H9 (cell line): ENCODE measurements around the gene ZNF423. TPM values are rescaled to one million over a fixed set of nuclear protein-coding genes. Genes with fewer than 3 reads are reported as not detected.

Experiments used
- DNase-seq: peaks from one replicate; pipeline ENCODE4 v3.0.0-alpha.2; 2017
- H2AFZ ChIP-seq: one replicate; pipeline ENCODE4 v1.6.1; 2013; ENCODE audit warnings: mild to moderate bottlenecking, low read length, control low read depth, moderate library complexity
- H2AK5ac ChIP-seq: 2 replicates; pipeline ENCODE4 v1.6.1; 2013; ENCODE audit warnings: low read length, control low read depth, mixed read lengths; ENCODE audit not compliant: insufficient read length
- H2BK120ac ChIP-seq: one replicate; pipeline ENCODE4 v1.6.1; 2013; ENCODE audit warnings: low read depth, mild to moderate bottlenecking, low read length, control low read depth, inconsistent platforms; ENCODE audit not compliant: poor library complexity, severe bottlenecking
- H2BK12ac ChIP-seq: 2 replicates; pipeline ENCODE4 v1.6.1; 2013; ENCODE audit warnings: low read length, control low read depth, mixed read lengths, low read depth; ENCODE audit not compliant: insufficient read length
- H2BK15ac ChIP-seq: 2 replicates; pipeline ENCODE4 v1.6.1; 2013; ENCODE audit warnings: low read depth, low read length, control low read depth
- H2BK20ac ChIP-seq: one replicate; pipeline ENCODE4 v1.6.1; 2013; ENCODE audit warnings: low read depth, mild to moderate bottlenecking, low read length, control low read depth, inconsistent platforms; ENCODE audit not compliant: poor library complexity, severe bottlenecking
- H2BK5ac ChIP-seq: 2 replicates; pipeline ENCODE4 v1.6.1; 2013; ENCODE audit warnings: low read length, control low read depth, mixed read lengths; ENCODE audit not compliant: insufficient read length
- H3K14ac ChIP-seq: 2 replicates; pipeline ENCODE4 v1.6.1; 2013; ENCODE audit warnings: low read length, control low read depth; ENCODE audit not compliant: insufficient read depth
- H3K18ac ChIP-seq: 2 replicates; pipeline ENCODE4 v1.6.1; 2013; ENCODE audit warnings: low read depth, mild to moderate bottlenecking, mixed read lengths, low read length, control low read depth; ENCODE audit not compliant: insufficient read length
- H3K23ac ChIP-seq: 2 replicates; pipeline ENCODE4 v1.6.1; 2013; ENCODE audit warnings: low read length, control low read depth, mixed read lengths, low read depth; ENCODE audit not compliant: insufficient read length
- H3K23me2 ChIP-seq: 2 replicates; pipeline ENCODE4 v1.6.1; 2013; ENCODE audit warnings: low read depth, mild to moderate bottlenecking, mixed read lengths, low read length, control low read depth; ENCODE audit not compliant: insufficient read length, poor library complexity, severe bottlenecking
- H3K27ac ChIP-seq: 2 replicates; pipeline ENCODE4 v1.5.1; 2013; ENCODE audit warnings: low read length, control low read depth, mixed read lengths, low read depth; ENCODE audit not compliant: insufficient read length
- H3K27me3 ChIP-seq: 2 replicates; pipeline ENCODE4 v1.6.1; 2013; ENCODE audit warnings: low read length, control low read depth, inconsistent platforms; ENCODE audit not compliant: insufficient read depth
- H3K4ac ChIP-seq: 2 replicates; pipeline ENCODE4 v1.6.1; 2013; ENCODE audit warnings: low read depth, mild to moderate bottlenecking, control low read depth, inconsistent platforms, low read length, moderate library complexity
- H3K4me1 ChIP-seq: 2 replicates; pipeline ENCODE4 v1.6.1; 2013; ENCODE audit warnings: low read length, control low read depth, inconsistent platforms; ENCODE audit not compliant: insufficient read depth
- H3K4me2 ChIP-seq: 2 replicates; pipeline ENCODE4 v1.6.1; 2013; ENCODE audit warnings: low read length, control low read depth, mixed read lengths; ENCODE audit not compliant: insufficient read length, insufficient read depth
- H3K56ac ChIP-seq: 2 replicates; pipeline ENCODE4 v1.6.1; 2013; ENCODE audit warnings: low read depth, mild to moderate bottlenecking, mixed read lengths, low read length, control low read depth; ENCODE audit not compliant: insufficient read length
- H3K79me1 ChIP-seq: 2 replicates; pipeline ENCODE4 v1.6.1; 2013; ENCODE audit warnings: low read depth, mild to moderate bottlenecking, moderate library complexity, low read length, control low read depth, inconsistent platforms; ENCODE audit not compliant: insufficient read depth, poor library complexity, severe bottlenecking
- H3K79me2 ChIP-seq: 2 replicates; pipeline ENCODE4 v1.6.1; 2013; ENCODE audit warnings: low read length, control low read depth, inconsistent platforms; ENCODE audit not compliant: insufficient read depth
- H3K9ac ChIP-seq: 2 replicates; pipeline ENCODE4 v1.6.1; 2013; ENCODE audit warnings: low read length, control low read depth, mixed read lengths; ENCODE audit not compliant: insufficient read length; ENCODE audit errors: extremely low read depth
- H3K9me3 ChIP-seq: one replicate; pipeline ENCODE4 v1.6.1; 2013; ENCODE audit warnings: low read depth, low read length, inconsistent platforms; ENCODE audit not compliant: control insufficient read depth
- H3T11ph ChIP-seq: one replicate; pipeline ENCODE4 v1.6.1; 2013; ENCODE audit warnings: mild to moderate bottlenecking, low read length, control low read depth, inconsistent platforms
- H4K20me1 ChIP-seq: one replicate; pipeline ENCODE4 v1.6.1; 2013; ENCODE audit not compliant: control insufficient read depth, insufficient read length, insufficient read depth
- H4K5ac ChIP-seq: 2 replicates; pipeline ENCODE4 v1.6.1; 2013; ENCODE audit warnings: low read depth, mild to moderate bottlenecking, mixed read lengths, low read length, control low read depth; ENCODE audit not compliant: insufficient read length
- H4K8ac ChIP-seq: replicated peaks from 2 replicates; pipeline ENCODE4 v1.6.1; 2013; ENCODE audit warnings: low read length, control low read depth, mixed read lengths, low read depth; ENCODE audit not compliant: insufficient read length
- H4K91ac ChIP-seq: 2 replicates; pipeline ENCODE4 v1.6.1; 2013; ENCODE audit warnings: low read depth, mild to moderate bottlenecking, moderate library complexity, mixed read lengths, low read length, control low read depth; ENCODE audit not compliant: insufficient read length
- H3K27ac Mint-ChIP-seq, 3 experiments: 2 replicates in 2 of 3; 3 replicates in 1 of 3; pipeline ENCODE4 v1.8.0; 2020 to 2021; ENCODE audit warnings: mixed read lengths in 3 of 3, mild to moderate bottlenecking in 1 of 3, moderate library complexity in 1 of 3
- H3K27me3 Mint-ChIP-seq: 2 replicates; pipeline ENCODE4 v1.8.0; 2021; ENCODE audit warnings: low read depth, mild to moderate bottlenecking, moderate library complexity, mixed read lengths
- H3K36me3 Mint-ChIP-seq, 3 experiments: 2 replicates in 2 of 3; 3 replicates in 1 of 3; pipeline ENCODE4 v1.8.0; 2020 to 2021; ENCODE audit warnings: low read depth in 3 of 3, mixed read lengths in 3 of 3; ENCODE audit not compliant: insufficient read depth in 1 of 3
- H3K4me1 Mint-ChIP-seq, 2 experiments: 2 replicates each; pipeline ENCODE4 v1.8.0; 2020; ENCODE audit warnings: mixed read lengths in 2 of 2
- H3K4me3 Mint-ChIP-seq, 2 experiments: 2 replicates in 1 of 2; 3 replicates in 1 of 2; pipeline ENCODE4 v1.8.0; 2020 to 2021; ENCODE audit warnings: mild to moderate bottlenecking in 2 of 2, mixed read lengths in 2 of 2, moderate library complexity in 1 of 2
- H3K9me3 Mint-ChIP-seq, 2 experiments: 2 replicates in 1 of 2; 3 replicates in 1 of 2; pipeline ENCODE4 v1.8.0; 2020; ENCODE audit warnings: mild to moderate bottlenecking in 2 of 2, mixed read lengths in 2 of 2, moderate library complexity in 1 of 2
- WGBS: extraction: QIAGEN DNeasy Blood & Tissue Kit; methylation state at CpG from one replicate; pipeline ENCODE4 v1.1.7; 2013; ENCODE audit warnings: missing lambda C conversion rate, low lambda C conversion rate, mixed read lengths; ENCODE audit not compliant: insufficient read length; ENCODE audit errors: extremely low coverage; 5-methylcytosine and 5-hydroxymethylcytosine counted together
- total RNA-seq: library from RNA; stranded (reverse); gene quantifications from 2 replicates; pipeline ENCODE4 v1.2.1, GENCODE V29; 2021
- TF ChIP-seq, protein P1 (sequence below): fragments of 200-600 bp; sonication (generic); conservative IDR thresholded peaks from 3 replicates; pipeline ENCODE4 v1.8.0; 2021; ENCODE audit warnings: antibody characterized with exemption, mild to moderate bottlenecking

Gene ZNF423
- total RNA-seq, 1 experiment from 2014 or later, result 51.5 TPM

DNA sequence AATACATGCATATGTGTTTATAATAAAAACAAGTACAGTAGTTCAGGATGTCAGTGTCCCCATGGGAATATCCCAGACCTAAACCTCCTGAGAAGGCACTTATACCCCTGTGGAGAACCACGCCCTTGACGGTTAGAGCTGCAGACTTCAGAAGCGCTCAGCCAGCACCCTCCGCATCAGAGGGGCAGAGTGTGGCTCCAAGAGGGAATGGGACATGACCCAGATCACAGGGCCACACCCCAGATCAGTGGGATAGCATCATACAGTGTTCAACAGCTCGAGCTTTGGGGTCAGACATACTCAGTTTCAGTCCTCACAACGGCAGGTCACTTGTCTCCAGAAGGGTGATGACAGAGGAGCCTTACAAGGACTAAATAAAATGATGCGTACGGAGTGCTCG, 45.8 kb upstream of the ZNF423 start:
- Histone ChIP-seq H3K79me2 (no peaks in the 10 kb centered on the region), H2BK15ac (no peak overlapping the region), H3K79me1 (no peaks in the 10 kb centered on the region), H3K27ac (no peak overlapping the region), H3K9me3 (no peaks in the 10 kb centered on the region), H2AFZ (no peak overlapping the region), H4K8ac (no peak overlapping the region), H3K4me1 (no peaks in the 10 kb centered on the region), H2BK20ac (no peak overlapping the region), H3K4me2 (no peak overlapping the region), H3K18ac (no peak overlapping the region), H4K20me1 (no peaks in the 10 kb centered on the region), H3K23me2 (peaks cover 2% of the 10 kb centered on the region), H4K91ac (no peak overlapping the region), H2BK5ac (no peak overlapping the region), H3K14ac (no peak overlapping the region), H3T11ph (no peak overlapping the region), H4K5ac (no peak overlapping the region), H2AK5ac (no peak overlapping the region), H3K56ac (no peak overlapping the region), H3K9ac (no peak overlapping the region), H2BK120ac (no peak overlapping the region), H2BK12ac (no peak overlapping the region), H3K4ac (no peak overlapping the region), H3K23ac (no peak overlapping the region), H3K27me3 (no peaks in the 10 kb centered on the region)
- H3K27me3 Mint-ChIP-seq, result peaks cover 8% of the 10 kb centered on the region
- DNase-seq, result no peak
- H3K36me3 Mint-ChIP-seq, result no peaks in the 10 kb centered on the region
- no peaks in the 10 kb centered on the region; a peak in 1 of 4 replicates for H3K4me1 Mint-ChIP-seq
- no peak overlapping the region for H3K27ac Mint-ChIP-seq
- TF ChIP-seq, protein P1, sequence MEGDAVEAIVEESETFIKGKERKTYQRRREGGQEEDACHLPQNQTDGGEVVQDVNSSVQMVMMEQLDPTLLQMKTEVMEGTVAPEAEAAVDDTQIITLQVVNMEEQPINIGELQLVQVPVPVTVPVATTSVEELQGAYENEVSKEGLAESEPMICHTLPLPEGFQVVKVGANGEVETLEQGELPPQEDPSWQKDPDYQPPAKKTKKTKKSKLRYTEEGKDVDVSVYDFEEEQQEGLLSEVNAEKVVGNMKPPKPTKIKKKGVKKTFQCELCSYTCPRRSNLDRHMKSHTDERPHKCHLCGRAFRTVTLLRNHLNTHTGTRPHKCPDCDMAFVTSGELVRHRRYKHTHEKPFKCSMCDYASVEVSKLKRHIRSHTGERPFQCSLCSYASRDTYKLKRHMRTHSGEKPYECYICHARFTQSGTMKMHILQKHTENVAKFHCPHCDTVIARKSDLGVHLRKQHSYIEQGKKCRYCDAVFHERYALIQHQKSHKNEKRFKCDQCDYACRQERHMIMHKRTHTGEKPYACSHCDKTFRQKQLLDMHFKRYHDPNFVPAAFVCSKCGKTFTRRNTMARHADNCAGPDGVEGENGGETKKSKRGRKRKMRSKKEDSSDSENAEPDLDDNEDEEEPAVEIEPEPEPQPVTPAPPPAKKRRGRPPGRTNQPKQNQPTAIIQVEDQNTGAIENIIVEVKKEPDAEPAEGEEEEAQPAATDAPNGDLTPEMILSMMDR, result no peak
- no peaks in the 10 kb centered on the region for H3K9me3 Mint-ChIP-seq
- H3K4me3 Mint-ChIP-seq, result no peak overlapping the region
- no CpG with 5 or more reads among the region's 9 CpGs for WGBS
